Neural cell (in vitro differentiated cells): Measurements from ENCODE around the gene IQSEC1. TPM values are rescaled to one million over a fixed set of nuclear protein-coding genes. Genes with fewer than 3 reads are reported as not detected.

Experiments used
- H2AFZ ChIP-seq: fragments of 200-600, 300-800 bp; sonication (generic), shearing (Covaris generic); 2 replicates; pipeline ENCODE4 v1.6.0; 2014; ENCODE audit warnings: low read depth, mild to moderate bottlenecking, antibody characterized with exemption, low read length, moderate library complexity
- H3F3A ChIP-seq: fragments of 200-600 bp; shearing (Covaris generic); 2 replicates; pipeline ENCODE4 v1.6.1; 2016; ENCODE audit warnings: mild to moderate bottlenecking, moderate library complexity, mixed read lengths, antibody characterized with exemption, low read length; ENCODE audit not compliant: insufficient read depth, poor library complexity, severe bottlenecking
- H3K27ac ChIP-seq: fragments of 200-600, 300-800 bp; sonication (generic), shearing (Covaris generic); 2 replicates; pipeline ENCODE4 v1.5.1; 2014; ENCODE audit warnings: mild to moderate bottlenecking, low read length, moderate library complexity
- H3K27me3 ChIP-seq: fragments of 300-800, 200-600 bp; sonication (generic), shearing (Covaris generic); 2 replicates; pipeline ENCODE4 v1.6.0; 2014; ENCODE audit warnings: mild to moderate bottlenecking, low read depth, low read length, moderate library complexity; ENCODE audit not compliant: insufficient read depth
- H3K36me3 ChIP-seq: fragments of 300-800, 200-600 bp; sonication (generic), shearing (Covaris generic); 2 replicates; pipeline ENCODE4 v1.5.1; 2014; ENCODE audit warnings: mild to moderate bottlenecking, antibody characterized with exemption, low read length, moderate library complexity; ENCODE audit not compliant: insufficient read depth
- H3K4me2 ChIP-seq: fragments of 300-800, 200-600 bp; sonication (generic), shearing (Covaris generic); 2 replicates; pipeline ENCODE4 v1.6.0; 2014; ENCODE audit warnings: mild to moderate bottlenecking, low read length
- H3K4me3 ChIP-seq: fragments of 300-800, 200-600 bp; sonication (generic), shearing (Covaris generic); 2 replicates; pipeline ENCODE4 v1.5.1; 2014; ENCODE audit warnings: mild to moderate bottlenecking, low read length, moderate library complexity
- H3K79me2 ChIP-seq: fragments of 200-600 bp; shearing (Covaris generic); replicated peaks from 2 replicates; pipeline ENCODE4 v1.6.0; 2014; ENCODE audit warnings: mild to moderate bottlenecking, low read length, moderate library complexity; ENCODE audit not compliant: insufficient read depth
- H3K9ac ChIP-seq: fragments of 300-800, 200-600 bp; sonication (generic), shearing (Covaris generic); 2 replicates; pipeline ENCODE4 v1.6.1; 2016; ENCODE audit warnings: mild to moderate bottlenecking, low read length, mixed read lengths
- H3K9me2 ChIP-seq: fragments of 200-600 bp; shearing (Covaris generic); 2 replicates; pipeline ENCODE4 v1.6.1; 2016; ENCODE audit warnings: mild to moderate bottlenecking, low read length, mixed read lengths; ENCODE audit not compliant: insufficient read depth
- H3K9me3 ChIP-seq: fragments of 200-600, 300-800 bp; sonication (generic), shearing (Covaris generic); 2 replicates; pipeline ENCODE4 v1.6.1; 2016; ENCODE audit warnings: mild to moderate bottlenecking, mixed run types, low read length, moderate library complexity, mixed read lengths
- H4K20me1 ChIP-seq: fragments of 200-600 bp; shearing (Covaris generic); 2 replicates; pipeline ENCODE4 v1.6.1; 2016; ENCODE audit warnings: mild to moderate bottlenecking, mixed run types; ENCODE audit not compliant: insufficient read depth
- EP300 ChIP-seq: fragments of 450-650 bp; conservative IDR thresholded peaks from 2 replicates; pipeline ENCODE4 v1.6.1; 2014; ENCODE audit warnings: antibody characterized with exemption, mild to moderate bottlenecking, moderate library complexity; ENCODE audit not compliant: poor library complexity, severe bottlenecking
- EZH2 ChIP-seq: fragments of 200-600, 300-800 bp; shearing (Covaris generic), sonication (generic); IDR thresholded peaks from 2 replicates; pipeline ENCODE4 v1.6.1; 2014; ENCODE audit warnings: antibody characterized with exemption, low read length, borderline replicate concordance, mild to moderate bottlenecking; ENCODE audit not compliant: insufficient read depth, poor library complexity, severe bottlenecking
- MXI1 ChIP-seq: fragments of 450-650 bp; conservative IDR thresholded peaks from 2 replicates; pipeline ENCODE4 v1.6.1; 2014; ENCODE audit warnings: antibody characterized with exemption, mild to moderate bottlenecking; ENCODE audit not compliant: poor library complexity, severe bottlenecking
- POLR2AphosphoS5 ChIP-seq: IDR thresholded peaks from 2 replicates; pipeline ENCODE4 v1.6.1; 2012
- RAD21 ChIP-seq: fragments of 450-650 bp; conservative IDR thresholded peaks from 2 replicates; pipeline ENCODE4 v1.6.1; 2014; ENCODE audit warnings: antibody characterized with exemption, mild to moderate bottlenecking, moderate library complexity
- SMC3 ChIP-seq: fragments of 450-650 bp; conservative IDR thresholded peaks from 2 replicates; pipeline ENCODE4 v1.6.1; 2014; ENCODE audit warnings: antibody characterized with exemption, mild to moderate bottlenecking, moderate library complexity; ENCODE audit not compliant: poor library complexity
- TAF1 ChIP-seq: IDR thresholded peaks from 2 replicates; pipeline ENCODE4 v1.6.1; 2012; ENCODE audit warnings: low read depth
- polyA plus RNA-seq: library from polyadenylated mRNA; depleted of rRNA; stranded (reverse); fragments of >200 nt; gene quantifications from 2 replicates; pipeline ENCODE4 v1.2.3, GENCODE V29; 2014
- TF ChIP-seq, protein P1 (sequence below): fragments of 450-650 bp; IDR thresholded peaks from 2 replicates; pipeline ENCODE4 v1.5.1; 2014; ENCODE audit warnings: antibody characterized with exemption, mild to moderate bottlenecking, moderate library complexity; ENCODE audit not compliant: poor library complexity, severe bottlenecking
- TF ChIP-seq, protein P2 (sequence below): IDR thresholded peaks from 2 replicates; pipeline ENCODE4 v1.6.1; 2012; ENCODE audit warnings: borderline replicate concordance

Gene IQSEC1
- polyA plus RNA-seq, 1 donor from 2014 or later: 6.0 TPM

DNA sequence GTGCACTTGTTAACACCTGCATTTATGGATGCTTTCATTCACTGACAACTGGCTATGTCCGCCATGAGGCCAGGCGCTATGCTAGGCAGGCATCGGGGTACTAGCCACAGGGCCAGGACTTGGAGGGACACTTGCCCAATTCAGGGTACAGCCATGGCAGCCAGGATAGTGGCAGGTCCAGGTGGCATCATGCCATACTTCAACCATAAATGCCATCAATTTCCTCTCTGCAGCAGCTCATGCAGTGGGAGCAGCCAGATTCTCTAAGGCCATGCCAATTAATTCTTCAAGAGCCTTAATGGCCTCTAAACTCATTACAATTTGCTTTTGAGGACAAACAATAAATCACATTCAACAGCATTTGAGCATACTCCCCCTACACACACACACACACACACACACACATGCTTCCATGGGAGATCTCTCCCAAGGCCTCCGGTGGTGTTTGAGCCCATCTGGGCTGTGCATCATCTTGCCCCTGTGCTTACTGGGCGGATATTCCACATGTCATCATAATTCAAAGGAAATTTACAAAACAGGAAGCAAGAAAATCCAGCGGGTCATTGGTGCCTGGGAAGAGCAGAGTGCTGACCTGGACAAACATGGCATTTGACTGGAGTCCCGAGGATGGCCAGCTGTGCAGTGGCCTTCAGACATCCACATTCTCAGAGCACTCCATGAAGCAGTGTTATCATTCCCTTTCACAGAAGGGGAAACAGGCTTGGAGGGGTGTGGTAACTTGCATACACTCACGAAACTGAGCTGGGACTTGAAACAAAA, 109.1 kb downstream of the IQSEC1 start:
- no peaks in the 10 kb centered on the region for H3K9me3 ChIP-seq
- peaks cover 11% of the 10 kb centered on the region for H3K79me2 ChIP-seq
- H4K20me1 ChIP-seq: no peaks in the 10 kb centered on the region
- no peak overlapping the region for H3K4me3 ChIP-seq
- no peak for TF ChIP-seq RAD21
- TF ChIP-seq EP300: no peak
- TF ChIP-seq, protein P1, sequence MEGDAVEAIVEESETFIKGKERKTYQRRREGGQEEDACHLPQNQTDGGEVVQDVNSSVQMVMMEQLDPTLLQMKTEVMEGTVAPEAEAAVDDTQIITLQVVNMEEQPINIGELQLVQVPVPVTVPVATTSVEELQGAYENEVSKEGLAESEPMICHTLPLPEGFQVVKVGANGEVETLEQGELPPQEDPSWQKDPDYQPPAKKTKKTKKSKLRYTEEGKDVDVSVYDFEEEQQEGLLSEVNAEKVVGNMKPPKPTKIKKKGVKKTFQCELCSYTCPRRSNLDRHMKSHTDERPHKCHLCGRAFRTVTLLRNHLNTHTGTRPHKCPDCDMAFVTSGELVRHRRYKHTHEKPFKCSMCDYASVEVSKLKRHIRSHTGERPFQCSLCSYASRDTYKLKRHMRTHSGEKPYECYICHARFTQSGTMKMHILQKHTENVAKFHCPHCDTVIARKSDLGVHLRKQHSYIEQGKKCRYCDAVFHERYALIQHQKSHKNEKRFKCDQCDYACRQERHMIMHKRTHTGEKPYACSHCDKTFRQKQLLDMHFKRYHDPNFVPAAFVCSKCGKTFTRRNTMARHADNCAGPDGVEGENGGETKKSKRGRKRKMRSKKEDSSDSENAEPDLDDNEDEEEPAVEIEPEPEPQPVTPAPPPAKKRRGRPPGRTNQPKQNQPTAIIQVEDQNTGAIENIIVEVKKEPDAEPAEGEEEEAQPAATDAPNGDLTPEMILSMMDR: no peak
- TF ChIP-seq SMC3: no peak
- no peak for TF ChIP-seq EZH2
- TF ChIP-seq, protein P2, sequence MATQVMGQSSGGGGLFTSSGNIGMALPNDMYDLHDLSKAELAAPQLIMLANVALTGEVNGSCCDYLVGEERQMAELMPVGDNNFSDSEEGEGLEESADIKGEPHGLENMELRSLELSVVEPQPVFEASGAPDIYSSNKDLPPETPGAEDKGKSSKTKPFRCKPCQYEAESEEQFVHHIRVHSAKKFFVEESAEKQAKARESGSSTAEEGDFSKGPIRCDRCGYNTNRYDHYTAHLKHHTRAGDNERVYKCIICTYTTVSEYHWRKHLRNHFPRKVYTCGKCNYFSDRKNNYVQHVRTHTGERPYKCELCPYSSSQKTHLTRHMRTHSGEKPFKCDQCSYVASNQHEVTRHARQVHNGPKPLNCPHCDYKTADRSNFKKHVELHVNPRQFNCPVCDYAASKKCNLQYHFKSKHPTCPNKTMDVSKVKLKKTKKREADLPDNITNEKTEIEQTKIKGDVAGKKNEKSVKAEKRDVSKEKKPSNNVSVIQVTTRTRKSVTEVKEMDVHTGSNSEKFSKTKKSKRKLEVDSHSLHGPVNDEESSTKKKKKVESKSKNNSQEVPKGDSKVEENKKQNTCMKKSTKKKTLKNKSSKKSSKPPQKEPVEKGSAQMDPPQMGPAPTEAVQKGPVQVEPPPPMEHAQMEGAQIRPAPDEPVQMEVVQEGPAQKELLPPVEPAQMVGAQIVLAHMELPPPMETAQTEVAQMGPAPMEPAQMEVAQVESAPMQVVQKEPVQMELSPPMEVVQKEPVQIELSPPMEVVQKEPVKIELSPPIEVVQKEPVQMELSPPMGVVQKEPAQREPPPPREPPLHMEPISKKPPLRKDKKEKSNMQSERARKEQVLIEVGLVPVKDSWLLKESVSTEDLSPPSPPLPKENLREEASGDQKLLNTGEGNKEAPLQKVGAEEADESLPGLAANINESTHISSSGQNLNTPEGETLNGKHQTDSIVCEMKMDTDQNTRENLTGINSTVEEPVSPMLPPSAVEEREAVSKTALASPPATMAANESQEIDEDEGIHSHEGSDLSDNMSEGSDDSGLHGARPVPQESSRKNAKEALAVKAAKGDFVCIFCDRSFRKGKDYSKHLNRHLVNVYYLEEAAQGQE: no peak
- TF ChIP-seq MXI1: no peak
- no peak for TF ChIP-seq POLR2AphosphoS5
- TF ChIP-seq TAF1: no peak
- no peaks in the 10 kb centered on the region for H3K36me3 ChIP-seq
- H3K9ac ChIP-seq: no peak overlapping the region
- H3K4me2 ChIP-seq: no peak overlapping the region
- H3K27ac ChIP-seq: no peak overlapping the region
- H3F3A ChIP-seq: no peaks in the 10 kb centered on the region
- no peak overlapping the region for H2AFZ ChIP-seq
- no peaks in the 10 kb centered on the region for H3K9me2 ChIP-seq
- no peaks in the 10 kb centered on the region for H3K27me3 ChIP-seq

DNA sequence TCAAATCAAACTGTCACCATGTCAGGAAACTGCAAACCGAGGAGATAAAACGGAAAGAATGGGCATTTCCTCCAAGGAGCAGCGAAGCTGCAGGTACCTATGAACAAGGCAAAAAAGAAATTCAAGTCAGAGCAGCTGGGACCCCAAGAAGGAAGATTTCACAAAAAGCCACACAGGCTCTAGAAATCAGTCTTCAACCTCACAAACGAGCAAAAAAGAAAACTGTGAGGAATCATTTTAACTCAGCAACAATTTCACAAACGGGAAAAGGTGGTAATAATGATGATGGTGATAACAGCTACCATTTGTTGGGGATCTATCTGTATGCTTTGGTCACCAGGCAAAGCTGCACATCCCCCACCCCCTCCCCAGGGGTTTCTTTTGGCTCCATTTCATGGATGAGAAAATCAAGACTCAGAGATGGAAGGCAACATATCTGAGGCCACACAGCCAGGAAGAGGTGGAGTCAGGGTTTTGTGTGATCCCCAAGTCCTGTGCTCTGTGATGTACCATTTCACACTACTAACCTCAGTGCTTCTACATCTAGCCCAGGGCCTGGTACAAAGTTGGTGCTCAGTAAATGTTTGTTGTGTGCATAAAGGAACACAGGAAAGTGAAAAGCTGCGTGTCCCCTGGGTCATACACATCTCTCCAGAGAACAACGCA, 109.9 kb downstream of the IQSEC1 start:
- H3K36me3 ChIP-seq: no peaks in the 10 kb centered on the region
- H4K20me1 ChIP-seq: no peaks in the 10 kb centered on the region
- no peak overlapping the region for H3K4me3 ChIP-seq
- no peak overlapping the region for H2AFZ ChIP-seq
- H3K4me2 ChIP-seq: no peak overlapping the region
- H3K9me2 ChIP-seq: no peaks in the 10 kb centered on the region
- no peaks in the 10 kb centered on the region for H3F3A ChIP-seq
- H3K9ac ChIP-seq: no peak overlapping the region
- H3K79me2 ChIP-seq: peaks cover 15% of the 10 kb centered on the region
- no peak overlapping the region for H3K27ac ChIP-seq
- TF ChIP-seq POLR2AphosphoS5 (no peak), EP300 (no peak), RAD21 (no peak)
- no peaks in the 10 kb centered on the region for H3K9me3 ChIP-seq
- H3K27me3 ChIP-seq: no peaks in the 10 kb centered on the region
